Type B pancreatic cell (in vitro differentiated cells): Measurements from ENCODE around the gene NUP153. TPM values are rescaled to one million over a fixed set of nuclear protein-coding genes. Genes with fewer than 3 reads are reported as not detected.

Experiments
- DNase-seq: peaks from one replicate; pipeline ENCODE4 v3.0.0; 2021; ENCODE audit warnings: mixed read lengths; ENCODE audit not compliant: unreplicated experiment; ENCODE audit errors: extremely low spot score
- H3K27ac Mint-ChIP-seq: 2 replicates; pipeline ENCODE4 v1.8.0; 2021; ENCODE audit warnings: mild to moderate bottlenecking, mixed read lengths
- H3K27me3 Mint-ChIP-seq: 2 replicates; pipeline ENCODE4 v1.8.0; 2021; ENCODE audit warnings: mixed read lengths
- H3K36me3 Mint-ChIP-seq: 2 replicates; pipeline ENCODE4 v1.8.0; 2021; ENCODE audit warnings: mixed read lengths
- H3K4me1 Mint-ChIP-seq: one replicate; pipeline ENCODE4 v1.8.0; 2021; ENCODE audit warnings: mixed read lengths; ENCODE audit not compliant: unreplicated experiment
- H3K4me3 Mint-ChIP-seq: 2 replicates; pipeline ENCODE4 v1.8.0; 2021; ENCODE audit warnings: mild to moderate bottlenecking, mixed read lengths
- H3K9me3 Mint-ChIP-seq: 2 replicates; pipeline ENCODE4 v1.8.0; 2021; ENCODE audit warnings: mixed read lengths
- total RNA-seq: library from RNA; stranded (reverse); gene quantifications from 2 replicates; pipeline ENCODE4 v1.2.1, GENCODE V29; 2021; ENCODE audit warnings: low replicate concordance
- TF ChIP-seq, protein P1 (sequence below): fragments of 200-600 bp; sonication (generic); conservative IDR thresholded peaks from 2 replicates; pipeline ENCODE4 v1.5.0; 2021; ENCODE audit warnings: antibody characterized with exemption, mild to moderate bottlenecking

NUP153 gene
- total RNA-seq, 1 donor from 2014 or later, result 51.8 TPM

GRCh38 chr6:17580518-17581048 is 126.1 kb downstream of the NUP153 start:
- H3K27ac Mint-ChIP-seq, result no peak overlapping the region
- peaks cover 9% of the 10 kb centered on the region for H3K9me3 Mint-ChIP-seq

GRCh38 chr6:17577059-17577458 is 129.7 kb downstream of the NUP153 start:
- Mint-ChIP-seq H3K9me3 (peaks cover 14% of the 10 kb centered on the region), H3K27ac (no peak overlapping the region), H3K27me3 (peaks cover 3% of the 10 kb centered on the region), H3K4me1 (no peaks in the 10 kb centered on the region), H3K36me3 (peaks cover 3% of the 10 kb centered on the region), H3K4me3 (no peak overlapping the region)
- TF ChIP-seq, protein P1, sequence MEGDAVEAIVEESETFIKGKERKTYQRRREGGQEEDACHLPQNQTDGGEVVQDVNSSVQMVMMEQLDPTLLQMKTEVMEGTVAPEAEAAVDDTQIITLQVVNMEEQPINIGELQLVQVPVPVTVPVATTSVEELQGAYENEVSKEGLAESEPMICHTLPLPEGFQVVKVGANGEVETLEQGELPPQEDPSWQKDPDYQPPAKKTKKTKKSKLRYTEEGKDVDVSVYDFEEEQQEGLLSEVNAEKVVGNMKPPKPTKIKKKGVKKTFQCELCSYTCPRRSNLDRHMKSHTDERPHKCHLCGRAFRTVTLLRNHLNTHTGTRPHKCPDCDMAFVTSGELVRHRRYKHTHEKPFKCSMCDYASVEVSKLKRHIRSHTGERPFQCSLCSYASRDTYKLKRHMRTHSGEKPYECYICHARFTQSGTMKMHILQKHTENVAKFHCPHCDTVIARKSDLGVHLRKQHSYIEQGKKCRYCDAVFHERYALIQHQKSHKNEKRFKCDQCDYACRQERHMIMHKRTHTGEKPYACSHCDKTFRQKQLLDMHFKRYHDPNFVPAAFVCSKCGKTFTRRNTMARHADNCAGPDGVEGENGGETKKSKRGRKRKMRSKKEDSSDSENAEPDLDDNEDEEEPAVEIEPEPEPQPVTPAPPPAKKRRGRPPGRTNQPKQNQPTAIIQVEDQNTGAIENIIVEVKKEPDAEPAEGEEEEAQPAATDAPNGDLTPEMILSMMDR, result no peak
- DNase-seq, result no peak

More at GRCh38 chr6:17580518-17581048, 126.1 kb downstream of the NUP153 start:
- H3K27me3 Mint-ChIP-seq, result no peaks in the 10 kb centered on the region
- no peak for DNase-seq
- peak overlapping the region; percentile 83 for H3K4me3 Mint-ChIP-seq
- H3K36me3 Mint-ChIP-seq, result no peaks in the 10 kb centered on the region
- H3K4me1 Mint-ChIP-seq, result peaks cover 5% of the 10 kb centered on the region
- TF ChIP-seq, protein P1, result no peak

DNA sequence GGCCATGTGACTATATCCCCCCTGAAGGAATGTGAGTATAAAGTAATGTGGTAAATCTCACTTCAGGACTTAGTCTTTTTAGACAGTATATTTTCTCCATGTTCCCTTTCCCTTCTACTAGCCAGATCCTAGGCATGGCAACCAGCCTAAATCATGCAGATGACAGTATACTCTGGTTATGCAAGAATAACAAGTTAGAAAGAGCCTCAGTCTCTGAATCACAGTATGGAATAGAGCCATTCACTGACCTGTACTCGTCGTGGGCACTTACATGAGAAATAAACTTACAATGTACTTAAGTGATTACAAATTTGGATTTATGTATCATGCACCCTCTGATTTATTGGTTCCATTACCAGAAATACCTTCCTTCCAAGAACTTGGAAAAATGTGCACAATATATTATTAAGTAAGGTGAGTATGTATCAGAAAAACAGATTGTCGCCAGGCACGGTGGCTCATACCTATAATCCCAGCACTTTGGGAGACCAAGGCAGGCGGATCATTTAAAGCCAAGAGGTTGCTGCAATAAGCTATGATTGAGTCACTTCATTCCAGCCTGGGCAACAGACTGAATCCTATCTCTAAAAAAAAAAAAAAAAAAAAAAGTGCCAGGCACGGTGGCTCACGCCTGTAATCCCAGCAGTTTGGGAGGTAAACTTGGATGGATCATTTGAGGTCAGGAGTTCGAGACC is 131.7 kb downstream of the NUP153 start:
- H3K36me3 Mint-ChIP-seq, result peaks cover 3% of the 10 kb centered on the region
- H3K27ac Mint-ChIP-seq, result no peak overlapping the region
- H3K4me1 Mint-ChIP-seq, result no peaks in the 10 kb centered on the region
- no peak for DNase-seq
- peaks cover 9% of the 10 kb centered on the region for H3K9me3 Mint-ChIP-seq
- no peak overlapping the region for H3K4me3 Mint-ChIP-seq
- peaks cover 3% of the 10 kb centered on the region for H3K27me3 Mint-ChIP-seq
- TF ChIP-seq, protein P1, result no peak

GRCh38 chr6:17565399-17565798 is 141.3 kb downstream of the NUP153 start:
- Mint-ChIP-seq H3K4me3 (no peak overlapping the region), H3K4me1 (no peaks in the 10 kb centered on the region), H3K27me3 (no peaks in the 10 kb centered on the region), H3K27ac (no peak overlapping the region), H3K9me3 (peaks cover 8% of the 10 kb centered on the region), H3K36me3 (no peaks in the 10 kb centered on the region)
- TF ChIP-seq, protein P1, result no peak
- no peak for DNase-seq

Other genes starting within 250 kb of the NUP153 start
- gene FAM8A1, start 106.6 kb downstream of the NUP153 start, total RNA-seq, result 18.4 and 21.2 TPM in 2 replicates